ENCODE measurements around the gene TSACC.

DNA sequence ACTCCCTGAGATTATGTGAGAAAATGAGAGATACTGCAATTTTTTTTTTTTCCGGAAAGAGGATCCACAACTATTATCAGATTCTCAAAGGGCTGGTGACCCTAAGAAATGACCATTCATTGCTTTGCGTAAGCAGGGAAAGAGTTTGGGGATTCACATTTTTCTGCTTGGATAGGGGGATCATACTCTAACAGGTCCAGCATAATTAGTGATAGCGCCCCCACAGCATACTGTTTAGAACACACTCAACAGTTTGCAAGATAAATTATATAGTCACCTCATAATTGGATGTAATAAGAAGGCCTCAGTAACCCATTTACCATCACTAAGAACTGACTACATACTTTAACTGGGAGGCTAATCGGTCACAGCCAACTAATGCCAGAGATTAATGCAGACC lies 2.1 kb upstream of the TSACC start:
- TF ChIP-seq, protein P1, sequence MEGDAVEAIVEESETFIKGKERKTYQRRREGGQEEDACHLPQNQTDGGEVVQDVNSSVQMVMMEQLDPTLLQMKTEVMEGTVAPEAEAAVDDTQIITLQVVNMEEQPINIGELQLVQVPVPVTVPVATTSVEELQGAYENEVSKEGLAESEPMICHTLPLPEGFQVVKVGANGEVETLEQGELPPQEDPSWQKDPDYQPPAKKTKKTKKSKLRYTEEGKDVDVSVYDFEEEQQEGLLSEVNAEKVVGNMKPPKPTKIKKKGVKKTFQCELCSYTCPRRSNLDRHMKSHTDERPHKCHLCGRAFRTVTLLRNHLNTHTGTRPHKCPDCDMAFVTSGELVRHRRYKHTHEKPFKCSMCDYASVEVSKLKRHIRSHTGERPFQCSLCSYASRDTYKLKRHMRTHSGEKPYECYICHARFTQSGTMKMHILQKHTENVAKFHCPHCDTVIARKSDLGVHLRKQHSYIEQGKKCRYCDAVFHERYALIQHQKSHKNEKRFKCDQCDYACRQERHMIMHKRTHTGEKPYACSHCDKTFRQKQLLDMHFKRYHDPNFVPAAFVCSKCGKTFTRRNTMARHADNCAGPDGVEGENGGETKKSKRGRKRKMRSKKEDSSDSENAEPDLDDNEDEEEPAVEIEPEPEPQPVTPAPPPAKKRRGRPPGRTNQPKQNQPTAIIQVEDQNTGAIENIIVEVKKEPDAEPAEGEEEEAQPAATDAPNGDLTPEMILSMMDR (IDR thresholded peaks at IDR 0.05), result peak in 1 of 4 donors; percentile 6
- no peak for TF ChIP-seq POLR2A (IDR thresholded peaks at IDR 0.05)
